PC-9 (cell line): ENCODE results near the gene RNLS. TPM values are rescaled to one million over a fixed set of nuclear protein-coding genes. Genes with fewer than 3 reads are reported as not detected.

Experiments used
- BruUV-seq: library from RNA; stranded (reverse); fragments of 400-500 nt; replicated peaks from 2 replicates; lab custom pipeline; 2021; lab: Mats Ljungman, UMichigan
- CTCF ChIA-PET: fragments of 300-600 bp; sonication (Branson Sonifier 250); formaldehyde crosslinking; loops from one replicate; lab custom pipeline; 2022; ENCODE audit warnings: antibody characterized with exemption; lab: Charles Lee
- POLR2A ChIA-PET: fragments of 300-600 bp; sonication (Branson Sonifier 250); formaldehyde crosslinking; loops from one replicate; lab custom pipeline; 2022; ENCODE audit warnings: antibody characterized with exemption; ENCODE audit not compliant: unreplicated experiment; lab: Charles Lee
- DNase-seq, 2 experiments: peaks; one replicate each; pipeline versions ENCODE4 v3.0.0 to v3.0.0-alpha.2; 2015 to 2022; ENCODE audit warnings: mixed read lengths in 1 of 2
- H2AFZ ChIP-seq: fragments of 200-600 bp; sonication (generic); 2 replicates; pipeline ENCODE4 v1.8.1; 2017; ENCODE audit warnings: antibody characterized with exemption
- H3F3A ChIP-seq: fragments of 200-600 bp; sonication (generic); 2 replicates; pipeline ENCODE4 v1.8.1; 2017; ENCODE audit warnings: antibody characterized with exemption, mild to moderate bottlenecking, low read depth; ENCODE audit not compliant: insufficient read depth
- H3K27ac ChIP-seq: fragments of 200-600 bp; sonication (generic); 2 replicates; pipeline ENCODE4 v1.6.1; 2016; ENCODE audit warnings: mixed run types
- H3K27me3 ChIP-seq: fragments of 200-600 bp; sonication (generic); 2 replicates; pipeline ENCODE4 v1.6.1; 2016; ENCODE audit warnings: low read depth, mixed run types; ENCODE audit not compliant: insufficient read depth
- H3K36me3 ChIP-seq: fragments of 200-600 bp; sonication (generic); 2 replicates; pipeline ENCODE4 v1.6.1; 2016; ENCODE audit warnings: low read depth, mixed run types
- H3K4me1 ChIP-seq: fragments of 200-600 bp; sonication (generic); replicated peaks from 2 replicates; pipeline ENCODE4 v1.6.1; 2016; ENCODE audit warnings: mixed run types; ENCODE audit not compliant: insufficient read depth
- H3K4me2 ChIP-seq: fragments of 200-600 bp; sonication (generic); 2 replicates; pipeline ENCODE4 v1.6.1; 2017; ENCODE audit warnings: mixed run types
- H3K4me3 ChIP-seq: fragments of 200-600 bp; sonication (generic); 2 replicates; pipeline ENCODE4 v1.6.1; 2016; ENCODE audit warnings: mixed run types
- H3K79me2 ChIP-seq: fragments of 200-600 bp; sonication (generic); 2 replicates; pipeline ENCODE4 v1.6.1; 2017; ENCODE audit warnings: low read depth, mixed run types
- H3K9me2 ChIP-seq: fragments of 200-600 bp; sonication (generic); 2 replicates; pipeline ENCODE4 v1.8.1; 2017; ENCODE audit warnings: mild to moderate bottlenecking; ENCODE audit not compliant: insufficient read depth
- H3K9me3 ChIP-seq: fragments of 200-600 bp; sonication (generic); 2 replicates; pipeline ENCODE4 v1.8.1; 2016; ENCODE audit warnings: low read depth; ENCODE audit not compliant: insufficient read depth
- H4K20me1 ChIP-seq: fragments of 200-600 bp; sonication (generic); 2 replicates; pipeline ENCODE4 v1.8.1; 2017; ENCODE audit not compliant: insufficient read depth
- EZH2 ChIP-seq: fragments of 200-600 bp; sonication (generic); IDR thresholded peaks from 2 replicates; pipeline ENCODE4 v1.8.0; 2017; ENCODE audit warnings: antibody characterized with exemption, low read depth
- intact Hi-C: fragments of 100-400 bp; cut with micrococcal nuclease; formaldehyde crosslinking; loops from one replicate; pipeline ENCODE4 v1.10.0; 2022; ENCODE audit not compliant: unreplicated experiment
- total RNA-seq: library from RNA; stranded (reverse); gene quantifications from 2 replicates; pipeline ENCODE4 v1.2.3, GENCODE V29; 2021
- TF ChIP-seq, protein P1 (sequence below): fragments of 200-600 bp; sonication (generic); conservative IDR thresholded peaks from 2 replicates; pipeline ENCODE4 v1.6.1; 2017; ENCODE audit warnings: mixed run types, antibody characterized with exemption, mild to moderate bottlenecking, moderate library complexity

The RNLS gene
- total RNA-seq, 1 experiment from 2014 or later: not detected

DNA sequence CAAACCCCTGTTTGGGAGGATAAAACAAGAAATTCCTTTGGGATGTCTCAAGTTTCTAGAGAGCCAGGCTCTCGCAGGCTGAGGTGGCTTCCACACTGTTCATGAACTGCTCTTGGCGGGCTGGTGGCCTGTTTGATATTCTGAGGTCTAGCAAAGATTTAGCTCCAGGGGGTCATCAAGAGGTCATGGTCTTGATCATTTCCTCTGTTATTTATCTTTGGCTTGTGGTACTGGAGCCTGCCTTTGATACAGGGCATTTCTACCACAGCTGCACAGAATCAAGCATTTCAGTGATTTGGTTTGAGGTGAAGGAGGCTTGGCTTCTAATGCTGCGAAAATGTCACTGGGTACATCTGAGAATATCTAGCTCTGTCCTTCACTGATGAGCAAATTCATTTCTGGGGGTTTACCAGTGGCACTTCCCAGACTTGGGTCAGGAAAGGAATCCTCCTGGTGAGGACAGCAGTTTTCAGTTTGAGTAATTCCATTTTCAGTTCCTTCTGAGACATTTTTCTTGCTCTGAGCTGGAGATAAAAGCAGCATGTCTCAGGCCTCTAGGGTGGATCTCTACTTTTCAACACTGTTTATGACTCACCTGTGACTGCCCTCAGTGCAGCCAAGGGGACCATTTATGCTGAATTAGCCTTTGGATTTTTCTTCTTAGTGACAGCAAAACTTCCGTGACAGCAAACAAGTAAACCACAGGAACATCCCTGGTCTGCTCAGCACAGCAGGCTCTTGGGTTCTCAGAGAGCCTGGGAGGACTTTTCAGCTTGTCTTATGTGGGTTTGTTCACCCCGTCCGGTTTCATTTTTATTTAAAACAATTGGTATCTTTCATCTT lies 312.0 kb downstream of the RNLS start:
- ChIA-PET CTCF (no interaction called here), POLR2A (no interaction called here)
- no peaks in the 10 kb centered on the region for H3K27me3 ChIP-seq
- intact Hi-C loops: no loop called here
- no peaks in the 10 kb centered on the region for H3K36me3 ChIP-seq
- H3K27ac ChIP-seq: no peak overlapping the region
- H3K9me3 ChIP-seq: no peaks in the 10 kb centered on the region
- H3K79me2 ChIP-seq: no peaks in the 10 kb centered on the region
- DNase-seq: no peak
- TF ChIP-seq, protein P1, sequence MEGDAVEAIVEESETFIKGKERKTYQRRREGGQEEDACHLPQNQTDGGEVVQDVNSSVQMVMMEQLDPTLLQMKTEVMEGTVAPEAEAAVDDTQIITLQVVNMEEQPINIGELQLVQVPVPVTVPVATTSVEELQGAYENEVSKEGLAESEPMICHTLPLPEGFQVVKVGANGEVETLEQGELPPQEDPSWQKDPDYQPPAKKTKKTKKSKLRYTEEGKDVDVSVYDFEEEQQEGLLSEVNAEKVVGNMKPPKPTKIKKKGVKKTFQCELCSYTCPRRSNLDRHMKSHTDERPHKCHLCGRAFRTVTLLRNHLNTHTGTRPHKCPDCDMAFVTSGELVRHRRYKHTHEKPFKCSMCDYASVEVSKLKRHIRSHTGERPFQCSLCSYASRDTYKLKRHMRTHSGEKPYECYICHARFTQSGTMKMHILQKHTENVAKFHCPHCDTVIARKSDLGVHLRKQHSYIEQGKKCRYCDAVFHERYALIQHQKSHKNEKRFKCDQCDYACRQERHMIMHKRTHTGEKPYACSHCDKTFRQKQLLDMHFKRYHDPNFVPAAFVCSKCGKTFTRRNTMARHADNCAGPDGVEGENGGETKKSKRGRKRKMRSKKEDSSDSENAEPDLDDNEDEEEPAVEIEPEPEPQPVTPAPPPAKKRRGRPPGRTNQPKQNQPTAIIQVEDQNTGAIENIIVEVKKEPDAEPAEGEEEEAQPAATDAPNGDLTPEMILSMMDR: no peak
- no peak for TF ChIP-seq EZH2
- no peak overlapping the region for H2AFZ ChIP-seq
- no TSS peak for BruUV-seq
- no peaks in the 10 kb centered on the region for H3K9me2 ChIP-seq
- H3K4me2 ChIP-seq: no peak overlapping the region
- peaks cover 15% of the 10 kb centered on the region for H3K4me1 ChIP-seq
- no peaks in the 10 kb centered on the region for H4K20me1 ChIP-seq
- H3K4me3 ChIP-seq: no peak overlapping the region
- H3F3A ChIP-seq: peaks cover 8% of the 10 kb centered on the region; the same call in 1 of the 2 replicates

DNA sequence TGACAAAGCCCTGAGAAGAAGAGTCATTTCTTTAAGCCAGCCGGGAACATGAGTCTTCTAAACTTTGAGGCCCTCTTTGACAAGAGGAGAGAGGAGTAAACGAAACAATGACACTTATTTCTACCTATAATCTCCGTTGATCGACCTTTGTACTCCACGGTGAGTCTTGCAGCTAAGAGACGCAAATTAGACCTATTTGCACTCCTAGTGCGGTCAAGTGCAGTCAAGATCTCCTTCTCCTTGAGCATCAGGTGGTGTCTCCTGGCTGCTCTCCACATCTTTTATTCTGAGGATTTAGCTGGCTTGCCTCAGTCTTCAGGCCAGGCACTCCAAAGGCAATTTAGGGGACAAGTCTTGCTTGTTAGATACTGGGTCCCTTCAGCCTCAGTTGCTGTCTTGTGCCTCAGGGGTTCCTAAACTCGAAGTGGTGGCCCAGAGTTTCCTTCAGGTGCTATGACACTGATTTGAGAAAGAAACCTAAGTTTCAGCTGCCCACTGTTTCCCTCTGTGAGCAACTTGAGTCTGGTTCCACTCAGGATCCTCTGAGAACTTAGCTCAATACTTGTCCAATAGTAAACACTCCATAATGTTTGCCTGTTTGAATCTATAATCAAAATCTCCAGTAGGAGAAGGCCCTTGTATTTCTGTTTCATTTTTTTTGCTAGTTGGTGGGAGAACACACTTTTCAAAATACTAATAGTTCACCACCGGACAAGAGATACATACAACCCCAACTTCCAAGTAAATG lies 312.9 kb downstream of the RNLS start:
- H3F3A ChIP-seq: peaks cover 8% of the 10 kb centered on the region; the same call in 1 of the 2 replicates
- no peaks in the 10 kb centered on the region for H3K36me3 ChIP-seq
- H3K27ac ChIP-seq: no peak overlapping the region
- H4K20me1 ChIP-seq: no peaks in the 10 kb centered on the region
- H2AFZ ChIP-seq: no peak overlapping the region
- no peak for TF ChIP-seq EZH2
- TF ChIP-seq, protein P1: no peak
- no peaks in the 10 kb centered on the region for H3K27me3 ChIP-seq
- H3K9me3 ChIP-seq: no peaks in the 10 kb centered on the region
- no peak overlapping the region for H3K4me2 ChIP-seq
- ChIA-PET CTCF (no interaction called here), POLR2A (no interaction called here)
- H3K4me1 ChIP-seq: peaks cover 15% of the 10 kb centered on the region
- no peak overlapping the region for H3K4me3 ChIP-seq
- no peaks in the 10 kb centered on the region for H3K79me2 ChIP-seq
- intact Hi-C loops: no loop called here
- no TSS peak for BruUV-seq
- no peaks in the 10 kb centered on the region for H3K9me2 ChIP-seq
- no peak for DNase-seq

DNA sequence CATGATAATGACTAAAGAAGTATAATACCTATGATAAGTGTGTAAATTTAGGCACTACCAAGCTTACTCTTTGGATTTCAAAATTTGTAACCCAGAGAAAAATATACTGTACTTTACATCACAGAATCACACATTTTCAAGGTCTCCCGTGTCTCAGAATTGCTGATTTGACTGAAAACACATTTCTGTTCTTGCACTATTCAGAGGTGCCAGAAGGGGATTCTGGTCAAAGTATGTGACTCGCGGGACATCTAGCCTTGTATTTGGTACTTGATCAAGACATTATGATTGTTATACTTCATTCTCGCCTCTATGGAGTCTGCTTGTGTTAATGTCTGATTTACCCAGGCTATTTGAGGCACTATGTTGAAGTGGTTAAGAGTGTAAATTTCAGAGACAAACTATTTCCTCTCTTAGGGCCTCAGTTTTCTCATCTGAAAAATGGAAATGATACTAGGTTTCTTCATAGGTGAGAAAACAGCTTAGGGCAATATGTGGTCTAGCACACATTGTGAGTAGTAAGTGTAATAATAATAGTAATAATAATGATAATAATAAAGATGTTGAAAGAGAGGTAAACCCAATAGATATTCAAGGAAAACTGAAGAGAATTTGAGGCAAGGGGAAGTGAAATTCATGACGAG lies 320.4 kb downstream of the RNLS start:
- Histone ChIP-seq H3K79me2 (no peaks in the 10 kb centered on the region), H3K27ac (no peak overlapping the region), H3K4me3 (no peak overlapping the region), H3K4me2 (no peak overlapping the region), H3K36me3 (no peaks in the 10 kb centered on the region), H3F3A (no peaks in the 10 kb centered on the region), H2AFZ (no peak overlapping the region), H4K20me1 (no peaks in the 10 kb centered on the region), H3K9me3 (no peaks in the 10 kb centered on the region), H3K27me3 (no peaks in the 10 kb centered on the region), H3K9me2 (no peaks in the 10 kb centered on the region), H3K4me1 (no peaks in the 10 kb centered on the region)
- ChIA-PET POLR2A (no interaction called here), CTCF (no interaction called here)
- no TSS peak for BruUV-seq
- TF ChIP-seq, protein P1: no peak
- TF ChIP-seq EZH2: no peak
- intact Hi-C loops: no loop called here
- DNase-seq: no peak
